ENCODE data around the gene MAZ. TPM values are rescaled to one million over a fixed set of nuclear protein-coding genes. Genes with fewer than 3 reads are reported as not detected.
"Not testable (repeated sequence)": the region's sequence is repeated elsewhere in the genome, so short reads cannot be mapped to it uniquely, and the experiment has no call there.

The MAZ gene
- 100 to 1,000 TPM; 241 to 424 TPM for total RNA-seq

DNA sequence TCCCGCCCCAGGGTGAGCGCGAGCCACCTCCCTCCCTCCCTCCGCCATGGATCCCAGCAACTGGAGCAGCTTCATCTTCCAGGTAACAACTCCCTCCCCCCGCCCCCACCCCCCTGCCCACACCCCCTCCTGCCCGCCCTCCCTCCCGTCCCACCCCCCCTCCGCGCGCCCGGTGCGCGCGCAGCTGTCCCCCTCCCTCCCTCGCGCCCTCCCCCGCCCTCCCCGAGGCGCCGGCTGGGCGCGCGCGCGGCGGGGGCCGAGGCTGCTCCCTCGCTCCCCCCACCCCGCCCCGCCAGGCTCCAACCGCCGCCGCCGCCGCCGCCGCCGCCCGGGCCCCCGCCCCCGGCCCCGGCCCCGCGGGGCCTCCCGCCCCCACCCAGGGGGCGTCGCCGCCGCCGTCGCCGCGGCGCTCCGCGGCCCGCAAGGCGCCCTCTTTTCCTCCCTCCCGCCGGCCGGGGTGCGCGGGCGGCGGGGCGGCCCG, at the start of gene MAZ:
MAZ (plus strand) TSS at position 431 of the 481 bp plus-strand sequence. CDS start 173 bp downstream, outside the sequence.
- Mint-ChIP-seq H3K27me3 (no peaks in the 10 kb centered on the region), H3K27ac (peak within 1 kb of the TSS; percentile 98 to 99), H3K9me3 (no peaks in the 10 kb centered on the region), H3K4me3 (peak within 1 kb of the TSS; percentile 99), H3K36me3 (peaks cover 12% of the 10 kb centered on the region), H3K4me1 (ENCODE audit: low read depth in 2 of 2) (peaks cover 42 to 43% of the 10 kb centered on the region in 2 donors)
- DNase-seq (ENCODE audit: low spot score) (peak; percentile 83), ATAC-seq (peak; percentile 22 to 33)

DNA sequence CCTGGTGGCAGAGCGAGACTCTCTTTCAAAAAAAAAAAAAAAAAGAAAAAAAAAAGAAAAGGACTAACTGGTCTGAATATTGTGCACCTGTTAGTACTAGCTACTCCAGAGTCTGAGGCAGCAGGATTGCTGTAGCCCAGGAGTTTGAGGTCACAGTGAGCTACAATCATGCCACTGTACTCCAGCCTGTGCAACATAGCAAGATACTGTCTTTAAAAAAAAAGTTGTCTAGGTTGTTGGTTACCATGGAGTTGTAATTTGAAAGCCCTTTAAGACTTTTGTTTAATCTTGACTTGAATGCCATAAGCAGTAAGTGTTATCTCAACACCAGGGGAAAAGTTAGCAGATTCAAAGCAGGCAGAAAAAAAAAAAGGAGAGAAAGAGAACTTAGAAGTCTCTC, 49.7 kb upstream of the MAZ start:
- H3K27ac Mint-ChIP-seq, result no peak overlapping the region

DNA sequence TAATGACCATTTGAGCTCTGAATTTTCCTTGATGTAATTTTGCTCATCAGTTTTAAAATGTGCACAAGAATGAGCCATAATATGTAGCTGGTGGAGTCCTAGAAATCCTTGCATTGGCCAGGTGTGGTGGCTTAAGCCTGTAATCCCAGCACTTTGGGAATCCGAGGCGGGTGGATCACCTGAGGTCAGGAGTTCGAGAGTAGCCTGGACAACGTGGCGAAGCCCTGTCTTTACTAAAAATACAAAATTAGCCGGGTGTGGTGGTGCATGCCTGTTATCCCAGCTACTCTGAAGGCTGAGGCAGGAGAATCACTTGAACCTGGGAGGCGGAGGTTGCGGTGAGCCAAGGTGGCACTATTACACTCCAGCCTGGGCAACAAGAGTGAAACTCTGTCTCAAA, 49.2 kb upstream of the MAZ start:
- H3K4me1 Mint-ChIP-seq (ENCODE audit: low read depth in 2 of 2); H3K4me3 Mint-ChIP-seq: not testable (repeated sequence)

More for the DNA sequence above, 49.7 kb upstream of the MAZ start:
- no peak for ATAC-seq
- H3K4me1 Mint-ChIP-seq (ENCODE audit: low read depth in 2 of 2), result peaks cover 0 to 5% of the 10 kb centered on the region in 2 donors
- H3K27me3 Mint-ChIP-seq, result no peaks in the 10 kb centered on the region
- DNase-seq (ENCODE audit: low spot score), result no peak
- no peak overlapping the region for H3K4me3 Mint-ChIP-seq
- H3K36me3 Mint-ChIP-seq, result no peaks in the 10 kb centered on the region
- H3K9me3 Mint-ChIP-seq, result no peaks in the 10 kb centered on the region

DNA sequence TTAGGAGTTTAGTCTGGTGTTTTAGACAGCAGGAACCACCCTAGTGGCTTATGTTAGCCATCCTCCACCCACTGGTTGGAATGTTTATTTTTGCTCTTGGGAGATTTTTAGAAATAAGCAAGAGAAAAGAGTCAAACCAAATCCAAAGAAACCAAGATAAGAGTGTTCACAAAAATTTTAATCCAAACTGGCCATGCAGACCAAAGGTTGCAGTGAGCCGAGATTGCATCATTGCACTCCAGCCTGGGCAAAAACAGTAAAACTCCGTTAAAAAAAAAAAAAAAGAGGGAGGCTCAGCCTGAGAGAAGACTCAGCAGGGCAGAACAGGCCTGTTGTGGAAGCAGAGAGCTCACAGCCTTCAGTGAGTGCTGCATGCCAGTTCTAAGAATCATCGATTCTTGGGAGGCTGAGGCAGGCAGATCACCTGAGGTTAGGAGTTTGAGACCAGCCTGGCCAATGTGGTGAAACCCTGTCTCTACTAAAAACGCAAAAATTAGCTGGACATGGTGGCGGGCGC, 48.3 kb upstream of the MAZ start:
- ATAC-seq, result no peak
- no peaks in the 10 kb centered on the region for H3K9me3 Mint-ChIP-seq
- no peak overlapping the region for H3K27ac Mint-ChIP-seq
- peaks cover 2 to 7% of the 10 kb centered on the region in 2 donors for H3K4me1 Mint-ChIP-seq (ENCODE audit: low read depth in 2 of 2)
- no peak for DNase-seq (ENCODE audit: low spot score)
- H3K36me3 Mint-ChIP-seq, result no peaks in the 10 kb centered on the region
- no peaks in the 10 kb centered on the region for H3K27me3 Mint-ChIP-seq
- H3K4me3 Mint-ChIP-seq, result no peak overlapping the region

More for the DNA sequence above, 49.2 kb upstream of the MAZ start:
- H3K9me3 Mint-ChIP-seq; H3K27me3 Mint-ChIP-seq; ATAC-seq; DNase-seq (ENCODE audit: low spot score); H3K36me3 Mint-ChIP-seq; H3K27ac Mint-ChIP-seq: not testable (repeated sequence)

DNA sequence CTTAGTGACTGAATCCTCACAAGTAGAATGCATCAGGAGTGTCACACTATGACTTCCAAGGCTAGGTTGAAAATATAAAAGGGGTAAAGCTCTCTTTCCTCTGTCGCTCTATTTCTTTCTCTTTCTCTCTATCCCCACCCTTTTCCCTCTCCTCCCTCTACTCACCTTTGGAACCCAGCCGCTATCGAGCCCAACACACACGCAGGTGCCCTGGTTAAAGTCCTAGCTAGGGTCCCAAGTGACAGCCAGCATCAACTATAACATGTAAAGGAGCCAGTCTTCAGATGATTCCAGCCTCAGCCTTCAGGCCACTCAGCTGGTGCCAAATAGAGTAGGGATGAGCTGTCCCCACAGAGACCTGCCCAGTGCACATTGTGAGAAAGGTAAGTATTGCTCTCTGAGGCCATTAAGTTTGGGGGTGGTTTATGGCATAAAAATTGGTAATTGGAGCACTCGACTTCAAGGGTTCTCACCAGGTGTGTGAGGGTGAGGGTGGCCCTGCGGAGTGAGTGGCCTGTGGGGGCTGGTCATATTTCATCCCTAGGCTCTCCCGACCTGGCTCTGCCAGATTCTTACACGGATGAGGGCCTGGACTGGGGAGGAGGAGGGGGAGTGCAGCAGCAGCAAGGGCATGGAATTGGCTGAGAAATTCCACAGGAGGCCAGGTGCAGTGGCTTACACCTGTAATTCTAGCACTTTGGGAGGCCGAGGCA, 45.6 kb upstream of the MAZ start:
- H3K27ac Mint-ChIP-seq, result no peak overlapping the region
- H3K27me3 Mint-ChIP-seq, result peaks cover 0 to 3% of the 10 kb centered on the region in 2 donors
- H3K9me3 Mint-ChIP-seq, result no peaks in the 10 kb centered on the region

DNA sequence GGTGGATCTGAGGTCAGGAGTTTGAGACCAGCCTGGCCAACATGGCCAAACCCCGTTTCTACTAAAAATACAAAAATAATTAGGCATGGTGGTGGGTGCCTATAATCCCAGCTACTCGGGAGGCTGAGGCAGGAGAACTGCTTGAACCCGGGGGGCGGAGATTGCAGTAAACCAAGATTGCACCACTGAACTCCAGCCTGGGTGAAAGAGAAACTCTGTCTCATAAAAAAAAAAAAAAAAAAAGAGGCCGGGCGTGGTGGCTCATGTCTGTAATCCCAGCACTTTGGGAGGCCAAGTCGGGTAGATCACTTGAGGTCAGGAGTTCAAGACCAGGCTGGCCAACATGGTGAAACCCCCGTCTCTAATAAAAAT, 45.1 kb upstream of the MAZ start:
- H3K9me3 Mint-ChIP-seq; H3K27me3 Mint-ChIP-seq; ATAC-seq; H3K36me3 Mint-ChIP-seq; H3K4me3 Mint-ChIP-seq; H3K27ac Mint-ChIP-seq; DNase-seq (ENCODE audit: low spot score): not testable (repeated sequence)
- H3K4me1 Mint-ChIP-seq (ENCODE audit: low read depth in 2 of 2), result peaks cover 8 to 12% of the 10 kb centered on the region in 2 donors

More for the DNA sequence above, 45.6 kb upstream of the MAZ start:
- Mint-ChIP-seq H3K4me1 (ENCODE audit: low read depth in 2 of 2) (peaks cover 8 to 12% of the 10 kb centered on the region in 2 donors), H3K4me3 (no peak overlapping the region), H3K36me3 (no peaks in the 10 kb centered on the region)
- no peak for DNase-seq (ENCODE audit: low spot score)
- ATAC-seq, result no peak

DNA sequence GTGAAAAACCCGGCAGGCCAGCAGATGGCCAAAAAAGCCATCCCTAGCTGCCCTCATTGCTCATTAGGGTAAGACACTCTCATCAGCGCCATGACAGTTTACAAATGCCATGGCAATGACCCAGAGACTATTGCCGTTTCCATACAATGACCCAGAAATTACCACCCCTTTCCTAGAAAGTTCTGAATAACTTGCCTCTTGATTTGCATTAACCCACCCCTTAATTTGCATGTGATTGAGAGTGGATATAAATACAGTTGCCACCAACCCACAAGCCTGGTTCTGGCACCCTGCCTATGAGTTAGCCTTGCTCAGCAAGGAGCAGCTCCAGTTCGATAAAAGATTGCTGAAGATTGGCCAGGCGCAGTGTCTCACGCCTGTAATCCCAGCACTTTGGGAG, 44.4 kb upstream of the MAZ start:
- ATAC-seq, result no peak
- Mint-ChIP-seq H3K36me3 (no peaks in the 10 kb centered on the region), H3K9me3 (no peaks in the 10 kb centered on the region), H3K27ac (no peak overlapping the region), H3K4me3 (no peak overlapping the region), H3K4me1 (ENCODE audit: low read depth in 2 of 2) (peaks cover 8 to 12% of the 10 kb centered on the region in 2 donors), H3K27me3 (peaks cover 0 to 3% of the 10 kb centered on the region in 2 donors)
- DNase-seq (ENCODE audit: low spot score), result no peak

DNA sequence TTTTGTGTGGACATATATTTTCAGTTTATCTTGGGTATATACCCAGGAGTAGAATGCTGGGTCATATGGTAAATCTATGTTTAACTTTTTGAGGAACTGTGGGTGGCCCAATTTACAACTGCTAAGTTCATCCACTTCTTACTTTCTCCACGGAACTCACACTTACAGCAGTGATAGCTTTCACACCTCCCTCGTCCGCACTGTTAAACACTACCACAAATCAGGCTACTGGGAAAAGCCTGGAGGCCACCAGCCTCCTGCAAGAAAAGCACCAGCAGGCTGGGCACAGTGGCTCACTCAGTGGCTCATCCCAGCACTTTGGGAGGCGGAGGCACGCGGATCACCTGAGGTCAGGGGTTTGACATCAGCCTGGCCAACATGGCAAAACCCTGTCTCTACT, 43.0 kb upstream of the MAZ start:
- ATAC-seq (peak in 1 of 2 donors; percentile 70), DNase-seq (ENCODE audit: low spot score) (no peak)
- Mint-ChIP-seq H3K9me3 (no peaks in the 10 kb centered on the region), H3K27ac (peak overlapping the region in 1 of 2 donors; percentile 46), H3K4me3 (peak overlapping the region; percentile 39), H3K36me3 (no peaks in the 10 kb centered on the region), H3K27me3 (peaks cover 0 to 3% of the 10 kb centered on the region in 2 donors), H3K4me1 (ENCODE audit: low read depth in 2 of 2) (peaks cover 8 to 12% of the 10 kb centered on the region in 2 donors)

DNA sequence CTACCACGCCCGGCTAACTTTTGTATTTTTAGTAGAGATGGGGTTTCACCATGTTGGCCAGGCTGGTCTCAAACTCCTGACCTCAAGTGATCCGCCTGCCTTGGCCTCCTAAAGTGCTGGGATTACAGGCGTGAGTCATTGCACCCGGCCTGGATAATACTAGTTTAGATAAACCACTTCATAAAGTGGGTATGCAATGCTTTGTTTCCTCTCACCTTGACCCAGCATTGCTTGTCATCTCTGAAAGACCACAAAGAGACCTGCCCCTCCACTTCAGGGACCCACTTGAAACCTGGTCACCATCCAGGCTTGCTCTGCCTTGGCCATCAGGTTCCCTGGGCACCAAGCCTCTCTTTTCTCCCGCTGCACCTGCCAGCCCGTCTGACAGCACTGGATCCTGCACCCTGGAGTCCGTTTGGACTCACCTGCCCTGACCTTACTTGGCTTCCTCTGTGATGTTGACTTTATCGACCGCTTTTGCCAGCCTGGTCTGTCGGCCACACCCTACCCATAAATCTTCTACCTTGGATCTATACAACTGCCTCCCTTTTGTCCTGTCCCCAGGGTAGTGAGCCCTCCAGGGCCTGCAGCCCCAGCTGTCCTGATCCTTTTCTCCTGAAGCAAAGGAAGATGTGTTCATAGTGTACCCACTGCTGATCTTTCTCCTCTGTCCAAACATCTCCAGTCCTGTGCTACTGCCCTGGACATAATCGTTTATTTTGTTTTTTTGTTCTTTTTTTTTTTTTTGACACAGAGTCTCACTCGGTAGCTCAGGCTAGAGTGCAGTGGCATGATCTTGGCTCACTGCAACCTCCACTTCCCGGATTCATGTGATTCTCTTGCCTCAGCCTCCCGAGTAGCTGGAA, 40.9 kb upstream of the MAZ start:
- Mint-ChIP-seq H3K9me3 (no peaks in the 10 kb centered on the region), H3K27ac (no peak overlapping the region), H3K4me1 (ENCODE audit: low read depth in 2 of 2) (peaks cover 8 to 9% of the 10 kb centered on the region in 2 donors), H3K36me3 (no peaks in the 10 kb centered on the region), H3K4me3 (no peak overlapping the region), H3K27me3 (peaks cover 0 to 3% of the 10 kb centered on the region in 2 donors)
- DNase-seq (ENCODE audit: low spot score), result no peak
- no peak for ATAC-seq

DNA sequence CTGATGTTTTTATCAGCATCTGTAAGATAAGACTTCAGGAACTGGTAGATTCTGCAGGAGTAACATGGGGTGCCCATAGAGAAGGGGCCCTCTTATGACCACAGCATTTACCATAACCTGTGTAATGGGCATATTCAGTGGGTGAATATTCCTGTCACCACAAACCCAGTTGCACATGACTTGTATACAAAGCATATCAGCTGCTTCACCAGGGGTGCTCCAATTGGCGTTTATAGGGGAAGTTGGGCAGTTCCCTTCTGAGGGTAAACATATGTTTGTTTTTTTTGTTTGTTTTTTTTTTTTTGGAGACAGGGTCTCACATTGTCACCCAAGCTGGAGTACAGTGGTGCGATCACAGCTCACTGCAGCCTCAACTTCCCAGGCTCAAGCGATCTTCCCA, 39.8 kb upstream of the MAZ start:
- no peak overlapping the region for H3K27ac Mint-ChIP-seq
- no peak for DNase-seq (ENCODE audit: low spot score)
- H3K4me1 Mint-ChIP-seq (ENCODE audit: low read depth in 2 of 2), result peaks cover 7 to 8% of the 10 kb centered on the region in 2 donors

DNA sequence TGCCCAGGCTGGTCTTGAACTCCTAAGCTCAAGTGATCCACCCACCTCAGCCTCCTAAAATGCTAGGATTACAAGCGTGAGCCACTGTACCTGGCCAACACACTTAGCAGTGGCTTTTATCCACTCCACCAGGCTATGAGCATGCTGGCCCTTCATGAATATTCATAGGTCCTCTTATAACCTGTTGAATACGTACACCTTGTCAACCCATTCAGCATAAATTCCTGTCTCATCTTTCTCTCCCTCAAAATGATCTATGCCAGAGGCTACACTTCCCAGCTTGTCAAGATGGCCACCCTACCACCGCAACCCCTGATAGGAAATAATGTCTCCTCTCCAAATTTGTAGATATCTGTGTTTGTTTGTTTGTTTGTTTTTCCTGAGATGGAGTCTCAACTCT, 39.3 kb upstream of the MAZ start:
- no peak for ATAC-seq
- Mint-ChIP-seq H3K27me3 (peaks cover 0 to 3% of the 10 kb centered on the region in 2 donors), H3K36me3 (no peaks in the 10 kb centered on the region), H3K9me3 (no peaks in the 10 kb centered on the region), H3K4me3 (no peak overlapping the region), H3K4me1 (ENCODE audit: low read depth in 2 of 2) (peaks cover 7 to 8% of the 10 kb centered on the region in 2 donors), H3K27ac (no peak overlapping the region)
- no peak for DNase-seq (ENCODE audit: low spot score)

More for the DNA sequence above, 39.8 kb upstream of the MAZ start:
- H3K9me3 Mint-ChIP-seq, result no peaks in the 10 kb centered on the region
- no peaks in the 10 kb centered on the region for H3K36me3 Mint-ChIP-seq
- ATAC-seq, result no peak
- H3K27me3 Mint-ChIP-seq, result peaks cover 0 to 3% of the 10 kb centered on the region in 2 donors
- no peak overlapping the region for H3K4me3 Mint-ChIP-seq

DNA sequence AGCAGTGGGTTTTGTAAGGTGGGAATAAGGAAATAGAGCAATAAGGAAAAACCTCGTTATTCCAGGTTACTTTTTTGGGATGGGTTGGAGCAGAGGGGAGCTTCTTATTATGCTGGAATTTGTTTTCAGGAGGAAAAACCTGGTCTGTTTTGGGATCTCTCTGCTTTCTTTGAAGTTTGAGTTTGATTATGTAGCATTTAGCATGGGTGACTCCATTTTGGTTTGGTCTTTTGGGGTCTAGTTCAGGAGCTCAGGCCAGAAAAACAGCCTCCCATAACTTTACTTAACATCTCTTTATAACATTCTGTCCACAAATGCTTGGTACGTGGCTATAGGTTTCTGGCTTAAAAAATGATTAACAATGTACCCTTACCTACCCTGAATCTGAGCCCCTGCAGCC, 36.8 kb upstream of the MAZ start:
- Mint-ChIP-seq H3K27me3 (peaks cover 0 to 3% of the 10 kb centered on the region in 2 donors), H3K36me3 (no peaks in the 10 kb centered on the region), H3K4me3 (no peak overlapping the region), H3K4me1 (ENCODE audit: low read depth in 2 of 2) (no peaks in the 10 kb centered on the region), H3K9me3 (no peaks in the 10 kb centered on the region), H3K27ac (no peak overlapping the region)
- no peak for DNase-seq (ENCODE audit: low spot score)
- no peak for ATAC-seq

DNA sequence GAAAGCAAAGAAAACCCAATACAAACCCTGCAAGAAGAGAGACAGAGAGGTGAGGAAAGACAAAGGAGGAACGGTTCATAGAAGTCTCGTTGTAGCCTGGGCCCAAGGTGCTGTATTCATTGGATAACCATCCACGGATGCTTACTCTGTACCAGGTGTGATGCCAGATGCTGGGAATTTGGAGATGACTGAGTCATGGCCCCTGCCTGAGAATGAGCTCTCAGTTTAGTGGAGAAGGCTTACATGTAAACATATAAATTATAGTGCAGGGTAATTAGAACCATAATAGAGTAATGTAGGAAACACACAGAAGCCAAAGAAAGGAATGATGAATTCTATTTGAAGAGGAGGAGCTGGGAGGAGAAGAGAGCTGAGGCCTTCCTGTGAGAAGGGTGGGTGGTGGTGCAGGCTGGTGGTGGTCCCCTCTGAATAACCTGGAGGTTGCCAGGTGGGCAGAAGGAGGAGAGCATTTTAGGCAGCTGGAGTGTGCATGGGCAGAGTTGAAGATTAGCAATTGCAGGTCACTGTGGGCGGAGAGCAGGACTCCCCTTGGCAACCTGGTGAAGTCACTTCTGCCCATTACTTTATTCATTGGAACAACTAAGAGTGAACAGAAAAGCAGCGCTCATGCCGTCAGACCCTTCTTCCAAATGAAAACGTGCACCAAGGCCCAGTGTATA, 35.9 kb upstream of the MAZ start:
- DNase-seq (ENCODE audit: low spot score) (no peak), ATAC-seq (no peak)
- Mint-ChIP-seq H3K27me3 (peaks cover 0 to 3% of the 10 kb centered on the region in 2 donors), H3K36me3 (no peaks in the 10 kb centered on the region), H3K4me3 (no peak overlapping the region), H3K4me1 (ENCODE audit: low read depth in 2 of 2) (no peaks in the 10 kb centered on the region), H3K27ac (no peak overlapping the region), H3K9me3 (no peaks in the 10 kb centered on the region)

All from natural killer cell treated with Interleukin-12 subunit alpha and Interleukin-12 subunit beta and Interleukin-15 and Interleukin-18, amount 100 ng/mL, for 72 hours (primary cell).